Bronchial epithelial cell (primary cell): ENCODE results near the gene C9orf78. TPM values are rescaled to one million over a fixed set of nuclear protein-coding genes. Genes with fewer than 3 reads are reported as not detected.

Experiments
- DNase-seq: peaks from one replicate; pipeline ENCODE4 v3.0.0-alpha.2; 2010; ENCODE audit warnings: low read depth
- FAIRE-seq: peaks from 2 replicates; lab custom pipeline; 2011; peaks lifted over from hg19 to GRCh38; lab: Jason Lieb, UNC
- H3K27me3 ChIP-seq: 2 replicates; pipeline ENCODE4 v1.5.1; 2011; ENCODE audit warnings: low read length; ENCODE audit not compliant: control insufficient read depth, insufficient read depth
- H3K36me3 ChIP-seq: 2 replicates; pipeline ENCODE4 v1.5.1; 2011; ENCODE audit warnings: low read length; ENCODE audit not compliant: control insufficient read depth, insufficient read depth
- H3K4me3 ChIP-seq: 2 replicates; pipeline ENCODE4 v1.5.1; 2011; ENCODE audit warnings: mild to moderate bottlenecking, low read depth, low read length, control low read depth
- CTCF ChIP-seq: IDR thresholded peaks from 2 replicates; pipeline ENCODE4 v1.5.1; 2011; ENCODE audit warnings: mild to moderate bottlenecking, moderate library complexity, low read length, control low read depth, inconsistent platforms; ENCODE audit not compliant: insufficient read depth, severe bottlenecking
- total RNA-seq: library from RNA; depleted of rRNA; stranded (reverse); fragments of >200 nt; gene quantifications from 2 replicates; pipeline ENCODE4 v1.2.1, GENCODE V29; 2014

Gene C9orf78
- total RNA-seq, 1 donor from 2014 or later, result 65.8 TPM

- Histone ChIP-seq H3K27me3 (no peaks in the 10 kb centered on the region), H3K36me3 (peaks cover 14% of the 10 kb centered on the region), H3K4me3 (no peak overlapping the region)
- DNase-seq (no peak), FAIRE-seq (no peak)
- no peak for TF ChIP-seq CTCF
Measured at GRCh38 chr9:129828051-129828450, 7.0 kb downstream of the C9orf78 start.

GRCh38 chr9:129826759-129827158, 8.3 kb downstream of the C9orf78 start:
- peaks cover 18% of the 10 kb centered on the region for H3K36me3 ChIP-seq

GRCh38 chr9:129826344-129826743, 8.7 kb downstream of the C9orf78 start:
- no peak for FAIRE-seq
- peaks cover 18% of the 10 kb centered on the region for H3K36me3 ChIP-seq

More at GRCh38 chr9:129826759-129827158, 8.3 kb downstream of the C9orf78 start:
- TF ChIP-seq CTCF, result no peak
- H3K4me3 ChIP-seq, result no peak overlapping the region
- no peak for FAIRE-seq
- no peak for DNase-seq
- H3K27me3 ChIP-seq, result no peaks in the 10 kb centered on the region

GRCh38 chr9:129823935-129824601, 11.0 kb downstream of the C9orf78 start, which contains the start of gene TOR1A:
Gene TOR1A, minus strand, starts transcription at chr9:129824136. Its CDS starts 51 bp downstream, at chr9:129824085.
- Histone ChIP-seq H3K27me3 (no peaks in the 10 kb centered on the region), H3K36me3 (peaks cover 19% of the 10 kb centered on the region), H3K4me3 (peak within 1 kb of the TSS; percentile 65)
- TF ChIP-seq CTCF, result no peak
- DNase-seq (peak; percentile 84), FAIRE-seq (no peak)

More at GRCh38 chr9:129826344-129826743, 8.7 kb downstream of the C9orf78 start:
- no peak for TF ChIP-seq CTCF
- no peak overlapping the region for H3K4me3 ChIP-seq
- no peaks in the 10 kb centered on the region for H3K27me3 ChIP-seq
- DNase-seq, result no peak

GRCh38 chr9:129823542-129823934, 11.5 kb downstream of the C9orf78 start:
- TF ChIP-seq CTCF, result no peak

More at GRCh38 chr9:129823542-129823934, 11.5 kb downstream of the C9orf78 start:
- Histone ChIP-seq H3K36me3 (peaks cover 20% of the 10 kb centered on the region), H3K4me3 (peak overlapping the region; percentile 65), H3K27me3 (no peaks in the 10 kb centered on the region)
- no peak for FAIRE-seq
- no peak for DNase-seq
